GM18499 (cell line): ENCODE measurements around the gene FOXRED2.
A peak's percentile ranks its signal among the peaks of the same experiment; 100 is the strongest.
"Not testable (repeated sequence)": the region's sequence is repeated elsewhere in the genome, so short reads cannot be mapped to it uniquely, and the experiment has no call there.

Source experiments
- ATAC-seq: cut with Tn5 transposase; IDR thresholded peaks from one replicate; pipeline ENCODE4 v1.9.1; 2021; ENCODE audit warnings: moderate number of reproducible peaks; ENCODE audit not compliant: insufficient read depth, unreplicated experiment

The FOXRED2 gene

DNA sequence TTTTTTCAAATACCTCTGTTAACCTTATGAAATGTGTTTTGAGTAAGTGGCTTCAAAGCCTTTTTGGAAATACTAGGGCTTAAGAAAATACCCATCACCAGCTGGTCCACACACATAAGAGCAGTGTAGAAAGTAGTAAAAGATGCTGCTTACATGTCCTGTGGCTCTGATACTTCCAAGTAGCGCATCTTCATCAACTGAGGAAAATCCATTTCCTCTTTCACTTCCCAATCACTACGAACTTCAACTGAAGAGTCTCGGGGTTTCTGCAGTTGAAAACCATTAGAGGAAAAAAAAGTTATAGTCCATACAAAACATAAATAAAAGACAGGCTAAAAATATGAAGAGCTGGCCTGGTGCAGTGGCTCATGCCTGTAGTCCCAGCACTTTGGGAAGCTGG lies 13.6 kb upstream of the FOXRED2 start:
- ATAC-seq, result no peak

GRCh38 chr22:36519906-36520305 lies 13.1 kb upstream of the FOXRED2 start:
- ATAC-seq, result not testable (repeated sequence)

GRCh38 chr22:36514766-36515165 lies 7.9 kb upstream of the FOXRED2 start:
- no peak for ATAC-seq

GRCh38 chr22:36512991-36513390 lies 6.2 kb upstream of the FOXRED2 start:
- no peak for ATAC-seq

- ATAC-seq, result no peak
Measured at GRCh38 chr22:36512333-36512732, 5.5 kb upstream of the FOXRED2 start.

GRCh38 chr22:36510966-36511881 lies 4.4 kb upstream of the FOXRED2 start:
- no peak for ATAC-seq

DNA sequence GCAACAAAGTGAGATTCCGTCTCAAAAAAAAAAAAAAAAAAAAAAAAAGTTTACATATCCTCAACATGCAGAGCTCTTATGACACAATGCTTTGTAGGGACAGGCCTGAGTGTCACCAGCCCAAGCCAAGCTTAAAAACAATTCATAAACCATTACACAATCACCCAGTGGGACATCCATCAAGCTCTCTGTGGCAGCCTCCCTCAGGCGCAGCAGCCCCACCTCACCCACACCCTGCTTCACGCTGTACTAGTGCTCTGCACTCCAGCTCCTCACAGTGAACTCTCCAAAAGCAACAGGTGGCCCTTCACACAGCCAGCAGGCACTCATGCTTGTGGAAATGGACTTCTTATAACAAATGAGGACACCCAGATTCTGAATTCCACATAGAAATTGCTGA lies 3.5 kb upstream of the FOXRED2 start:
- ATAC-seq, result no peak

- ATAC-seq, result no peak
Measured at GRCh38 chr22:36507518-36508010, 724 bp upstream of the FOXRED2 start.

DNA sequence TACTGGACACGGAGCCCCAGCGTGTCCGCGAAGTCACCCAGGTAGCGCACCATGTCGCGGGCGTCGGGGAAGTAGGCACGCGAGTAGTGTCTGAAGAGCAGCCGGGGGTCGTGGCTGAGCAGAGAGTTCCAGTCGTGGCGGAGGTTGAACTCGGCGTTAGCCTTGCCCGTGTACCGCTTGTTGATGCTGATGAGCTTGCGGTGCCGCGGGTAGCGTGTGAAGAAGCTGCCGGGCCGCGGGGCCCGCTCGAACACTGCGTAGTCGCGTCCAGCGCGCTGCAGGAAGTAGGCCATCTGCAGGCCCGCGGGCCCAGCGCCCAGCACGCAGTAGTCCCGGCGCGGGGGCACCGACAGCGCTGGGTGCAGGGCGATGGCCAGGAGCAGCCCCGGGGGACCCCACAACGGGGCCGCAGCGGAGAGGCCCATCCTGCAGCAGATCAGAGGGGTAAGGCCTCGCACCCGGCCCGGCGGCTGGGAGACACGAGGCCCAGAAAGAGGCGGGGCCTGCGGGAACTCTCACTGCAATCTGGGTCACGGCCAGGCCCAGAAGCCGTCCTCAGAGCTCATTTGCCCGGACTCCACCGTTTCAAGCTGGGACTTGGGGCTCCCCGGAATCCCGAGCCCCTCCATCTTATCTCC lies 723 bp downstream of the FOXRED2 start:
- ATAC-seq, result no peak

GRCh38 chr22:36497910-36498665 lies 8.8 kb downstream of the FOXRED2 start:
- ATAC-seq, result no peak

GRCh38 chr22:36493690-36494110 lies 13.1 kb downstream of the FOXRED2 start:
- no peak for ATAC-seq

GRCh38 chr22:36492109-36492508 lies 14.7 kb downstream of the FOXRED2 start:
- no peak for ATAC-seq

GRCh38 chr22:36491155-36491554 lies 15.7 kb downstream of the FOXRED2 start:
- ATAC-seq, result no peak

DNA sequence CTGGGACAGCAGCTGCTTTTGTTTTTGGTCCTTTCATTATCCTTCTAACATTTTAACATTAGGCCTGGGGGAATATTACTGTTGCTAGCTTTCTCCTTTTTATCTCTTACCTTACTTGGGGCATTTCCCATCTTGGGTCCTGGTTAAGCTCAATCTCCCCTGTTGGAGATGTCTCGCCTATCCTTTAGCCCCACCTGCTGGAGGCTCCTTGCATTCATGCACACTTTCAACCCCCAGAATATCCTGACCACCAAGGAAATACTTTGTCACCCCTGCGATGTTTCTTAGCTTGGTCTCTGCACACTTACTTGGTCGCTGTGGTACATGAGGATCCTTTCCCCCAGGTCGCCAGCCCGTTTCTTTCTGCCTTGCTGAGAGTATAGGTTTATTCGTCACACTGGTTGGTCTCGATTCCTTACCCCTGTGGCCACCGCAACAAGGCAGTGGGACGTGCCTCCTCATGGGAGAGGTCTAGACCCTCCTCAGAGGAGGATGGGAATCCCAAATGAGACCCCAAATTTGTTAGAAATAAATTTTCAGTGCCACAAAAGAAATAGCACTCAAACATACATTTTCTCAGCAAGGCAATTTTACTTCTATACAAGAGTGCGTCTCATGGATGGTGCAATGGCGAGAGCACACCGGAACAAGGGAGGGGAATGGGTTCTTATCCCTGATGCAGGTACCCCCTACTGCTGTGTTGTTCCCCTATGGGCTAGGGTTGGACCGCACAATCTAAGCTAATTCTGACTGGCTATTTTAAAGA lies 20.0 kb downstream of the FOXRED2 start:
- ATAC-seq, result no peak

- peak; percentile 58 for ATAC-seq
Measured at GRCh38 chr22:36481393-36482168, 25.3 kb downstream of the FOXRED2 start, which contains the start of gene TXN2. TXN2 (minus strand) TSS chr22:36481640; CDS start chr22:36480837, 803 bp downstream.

- ATAC-seq, result no peak
Measured at GRCh38 chr22:36480941-36481392, 25.9 kb downstream of the FOXRED2 start.

DNA sequence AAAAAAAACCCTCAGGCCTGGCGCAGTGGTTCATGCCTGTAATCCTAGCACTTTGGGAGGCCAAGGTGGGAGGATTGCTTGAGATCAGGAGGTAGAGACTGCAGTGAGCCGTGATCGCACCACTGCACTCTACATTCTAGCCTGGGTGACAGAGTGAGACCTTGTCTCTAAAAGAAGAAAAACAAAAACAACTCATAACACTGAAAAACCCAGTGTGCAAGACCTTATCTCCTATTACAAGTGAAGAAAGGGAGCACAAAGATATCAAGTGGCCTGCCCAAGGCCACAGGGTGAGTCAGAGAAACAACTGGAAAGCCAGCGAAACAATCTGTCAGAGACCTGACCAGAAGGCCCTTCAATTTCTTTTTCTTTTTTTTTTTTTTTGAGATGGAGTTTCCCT lies 27.9 kb downstream of the FOXRED2 start:
- no peak for ATAC-seq

DNA sequence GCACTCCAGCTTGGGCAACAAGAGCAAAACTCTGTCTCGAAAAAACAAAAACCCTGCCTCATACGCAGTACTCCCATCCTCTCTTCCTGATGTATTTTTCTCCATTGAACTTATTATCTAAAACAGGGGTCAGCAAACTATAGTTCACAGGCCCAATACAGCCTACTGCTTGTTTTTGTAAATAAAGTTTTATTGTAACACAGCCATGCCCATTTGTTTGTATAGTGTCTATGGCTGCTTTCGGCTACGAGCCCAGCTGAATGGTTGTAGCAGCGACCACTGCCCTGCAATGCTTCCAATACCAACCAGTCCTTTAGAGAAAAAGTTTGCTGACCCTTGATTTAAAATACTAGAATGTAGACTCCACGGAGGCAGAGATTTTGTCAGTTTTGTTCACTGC lies 31.5 kb downstream of the FOXRED2 start:
- ATAC-seq, result no peak

DNA sequence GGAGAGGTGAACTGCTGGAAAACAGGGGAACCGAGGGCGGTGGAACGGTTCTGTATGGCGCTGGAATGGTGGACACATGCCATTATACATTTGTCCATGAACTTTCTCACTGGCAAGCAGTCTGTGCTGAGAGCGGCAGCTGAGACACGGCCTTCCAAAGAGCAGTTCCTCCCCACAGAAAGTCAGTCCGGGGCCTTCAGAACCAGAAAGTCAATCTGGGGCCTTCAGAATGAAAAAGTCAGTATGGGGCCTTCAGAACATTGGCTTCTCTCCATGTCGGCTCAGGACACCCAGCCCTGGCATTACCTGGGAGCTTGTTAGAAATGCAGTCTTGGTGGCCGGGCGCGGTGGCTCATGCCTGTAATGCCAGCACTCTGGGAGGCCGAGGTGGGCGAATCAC lies 34.2 kb downstream of the FOXRED2 start:
- no peak for ATAC-seq
